Chondrocyte (in vitro differentiated cells): ENCODE measurements around the gene ESPN. TPM values are rescaled to one million over a fixed set of nuclear protein-coding genes. Genes with fewer than 3 reads are reported as not detected.
"Not testable (repeated sequence)": the region's sequence is repeated elsewhere in the genome, so short reads cannot be mapped to it uniquely, and the experiment has no call there.

Experiments used
- DNase-seq: peaks from one replicate; pipeline ENCODE4 v3.0.0; 2021; ENCODE audit warnings: mixed read lengths, low spot score
- H3K27ac Mint-ChIP-seq: one replicate; pipeline ENCODE4 v1.8.0; 2021; ENCODE audit warnings: mild to moderate bottlenecking, moderate library complexity, mixed read lengths; ENCODE audit not compliant: unreplicated experiment
- H3K27me3 Mint-ChIP-seq: 2 replicates; pipeline ENCODE4 v1.8.0; 2021; ENCODE audit warnings: low read depth, mixed read lengths
- H3K36me3 Mint-ChIP-seq: 2 replicates; pipeline ENCODE4 v1.8.0; 2021; ENCODE audit warnings: low read depth, mixed read lengths
- H3K4me1 Mint-ChIP-seq: 2 replicates; pipeline ENCODE4 v1.8.0; 2021; ENCODE audit warnings: low read depth, mild to moderate bottlenecking, mixed read lengths
- H3K4me3 Mint-ChIP-seq: one replicate; pipeline ENCODE4 v1.8.0; 2021; ENCODE audit warnings: mild to moderate bottlenecking, moderate library complexity, mixed read lengths; ENCODE audit not compliant: unreplicated experiment
- H3K9me3 Mint-ChIP-seq: 2 replicates; pipeline ENCODE4 v1.8.0; 2021; ENCODE audit warnings: low read depth, mixed read lengths
- total RNA-seq: library from RNA; stranded (reverse); gene quantifications from 3 replicates; pipeline ENCODE4 v1.2.1, GENCODE V29; 2021
- TF ChIP-seq, protein P1 (sequence below): fragments of 200-600 bp; sonication (generic); IDR thresholded peaks from 2 replicates; pipeline ENCODE4 v1.5.0; 2021; ENCODE audit warnings: antibody characterized with exemption, mild to moderate bottlenecking, moderate library complexity

Gene ESPN
- total RNA-seq, 1 donor from 2014 or later = 0.57 TPM

DNA sequence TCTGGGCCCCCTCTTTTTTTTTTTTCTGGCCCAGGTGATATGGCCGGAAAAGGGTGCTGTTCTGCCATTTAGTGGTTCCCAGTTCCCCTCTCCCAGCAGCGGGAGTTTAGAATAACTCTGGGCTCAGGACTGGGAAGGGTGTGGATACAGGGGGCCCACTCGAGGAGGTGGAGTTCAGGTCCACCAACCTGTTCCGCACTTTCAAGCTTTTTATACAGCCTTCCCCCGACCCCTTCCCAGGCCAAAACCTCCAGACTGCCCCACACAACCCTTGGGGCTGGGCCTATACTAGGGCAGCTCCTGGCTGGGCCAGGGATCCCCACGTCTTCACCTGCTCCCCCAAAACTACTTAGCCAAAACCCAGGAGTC is 66.5 kb downstream of the ESPN start:
- no peaks in the 10 kb centered on the region for H3K9me3 Mint-ChIP-seq
- no peaks in the 10 kb centered on the region for H3K36me3 Mint-ChIP-seq
- peak overlapping the region; percentile 84 for H3K27ac Mint-ChIP-seq
- no peak for DNase-seq
- H3K4me1 Mint-ChIP-seq = peaks cover 49% of the 10 kb centered on the region
- TF ChIP-seq, protein P1, sequence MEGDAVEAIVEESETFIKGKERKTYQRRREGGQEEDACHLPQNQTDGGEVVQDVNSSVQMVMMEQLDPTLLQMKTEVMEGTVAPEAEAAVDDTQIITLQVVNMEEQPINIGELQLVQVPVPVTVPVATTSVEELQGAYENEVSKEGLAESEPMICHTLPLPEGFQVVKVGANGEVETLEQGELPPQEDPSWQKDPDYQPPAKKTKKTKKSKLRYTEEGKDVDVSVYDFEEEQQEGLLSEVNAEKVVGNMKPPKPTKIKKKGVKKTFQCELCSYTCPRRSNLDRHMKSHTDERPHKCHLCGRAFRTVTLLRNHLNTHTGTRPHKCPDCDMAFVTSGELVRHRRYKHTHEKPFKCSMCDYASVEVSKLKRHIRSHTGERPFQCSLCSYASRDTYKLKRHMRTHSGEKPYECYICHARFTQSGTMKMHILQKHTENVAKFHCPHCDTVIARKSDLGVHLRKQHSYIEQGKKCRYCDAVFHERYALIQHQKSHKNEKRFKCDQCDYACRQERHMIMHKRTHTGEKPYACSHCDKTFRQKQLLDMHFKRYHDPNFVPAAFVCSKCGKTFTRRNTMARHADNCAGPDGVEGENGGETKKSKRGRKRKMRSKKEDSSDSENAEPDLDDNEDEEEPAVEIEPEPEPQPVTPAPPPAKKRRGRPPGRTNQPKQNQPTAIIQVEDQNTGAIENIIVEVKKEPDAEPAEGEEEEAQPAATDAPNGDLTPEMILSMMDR = no peak
- H3K4me3 Mint-ChIP-seq = peak overlapping the region; percentile 65
- no peaks in the 10 kb centered on the region for H3K27me3 Mint-ChIP-seq

DNA sequence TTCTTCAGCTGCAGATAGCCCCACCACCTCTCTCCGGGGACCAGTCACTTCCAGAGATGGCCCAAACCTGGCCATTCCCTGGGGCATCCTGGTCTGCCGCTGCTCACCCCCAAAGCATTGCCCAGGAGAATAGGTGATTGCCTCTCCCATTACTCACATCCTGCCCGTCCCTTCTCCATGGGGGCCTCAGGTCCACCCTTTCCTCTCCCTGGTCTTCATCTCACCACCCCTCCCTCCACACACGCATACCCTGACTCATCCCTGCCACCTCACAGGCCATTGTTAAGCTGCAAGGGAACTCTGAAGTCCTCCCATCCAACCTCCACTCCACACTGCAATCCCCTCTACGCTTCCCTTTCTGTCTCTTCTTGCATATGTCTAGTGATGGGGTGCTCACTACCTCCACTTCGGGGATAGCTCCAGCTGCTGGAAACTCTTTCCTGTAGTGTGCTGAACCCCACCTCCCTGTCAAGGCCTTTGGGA is 66.9 kb downstream of the ESPN start, which contains the start of gene PLEKHG5:
TSS of gene PLEKHG5 (minus strand) at position 188 of the 483 bp plus-strand sequence. CDS start 14,096 bp downstream, outside the sequence.
- Mint-ChIP-seq H3K36me3 (no peaks in the 10 kb centered on the region), H3K27ac (peak within 1 kb of the TSS; percentile 84), H3K27me3 (no peaks in the 10 kb centered on the region), H3K4me3 (peak within 1 kb of the TSS; percentile 65), H3K4me1 (peaks cover 49% of the 10 kb centered on the region), H3K9me3 (no peaks in the 10 kb centered on the region)
- no peak for DNase-seq
- TF ChIP-seq, protein P1 = no peak

DNA sequence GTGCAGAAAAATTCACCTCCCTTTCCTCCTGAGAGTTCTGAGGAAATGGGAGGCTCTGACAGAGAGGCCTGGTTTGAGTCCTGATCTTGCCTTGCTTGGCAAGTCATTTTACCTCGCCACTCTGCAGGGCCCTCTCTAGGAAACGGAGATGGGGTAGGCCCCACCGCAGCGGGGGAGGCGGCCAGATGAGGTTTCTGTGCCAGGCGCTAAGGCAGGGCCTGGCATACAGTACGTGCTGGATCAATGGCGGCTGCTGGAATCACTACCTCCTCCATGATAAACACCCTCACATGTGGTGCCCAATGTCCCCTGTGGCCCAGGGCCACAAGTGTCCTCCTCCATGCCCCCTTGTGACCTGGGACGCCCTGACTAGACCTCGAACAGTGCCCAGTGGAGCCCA is 67.4 kb downstream of the ESPN start:
- Mint-ChIP-seq H3K27ac (peak overlapping the region; percentile 84), H3K9me3 (no peaks in the 10 kb centered on the region), H3K4me1 (peaks cover 48% of the 10 kb centered on the region), H3K4me3 (peak overlapping the region; percentile 65), H3K36me3 (no peaks in the 10 kb centered on the region), H3K27me3 (no peaks in the 10 kb centered on the region)
- TF ChIP-seq, protein P1 = no peak
- DNase-seq = no peak

DNA sequence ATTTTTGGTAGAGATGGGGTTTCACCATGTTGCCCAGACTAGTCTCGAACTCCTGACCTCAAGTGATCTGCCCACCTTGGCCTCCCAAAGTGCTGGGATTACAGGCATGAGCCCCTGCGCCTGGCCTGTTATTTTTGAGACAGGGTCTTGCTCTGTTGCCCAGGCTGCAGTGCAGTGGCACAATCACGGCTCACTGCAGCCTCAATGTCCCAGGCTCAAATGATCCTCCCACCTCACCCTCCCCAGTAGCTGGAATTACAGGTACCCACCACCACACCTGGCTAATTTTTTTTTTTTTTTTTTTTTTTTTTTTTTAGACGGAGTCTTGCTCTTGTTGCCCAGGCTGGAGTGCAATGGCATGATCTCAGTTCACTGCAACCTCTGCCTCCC is 69.3 kb downstream of the ESPN start:
- H3K27me3 Mint-ChIP-seq, H3K27ac Mint-ChIP-seq, DNase-seq, H3K9me3 Mint-ChIP-seq, H3K4me3 Mint-ChIP-seq, H3K36me3 Mint-ChIP-seq: not testable (repeated sequence)
- H3K4me1 Mint-ChIP-seq = peaks cover 47% of the 10 kb centered on the region

DNA sequence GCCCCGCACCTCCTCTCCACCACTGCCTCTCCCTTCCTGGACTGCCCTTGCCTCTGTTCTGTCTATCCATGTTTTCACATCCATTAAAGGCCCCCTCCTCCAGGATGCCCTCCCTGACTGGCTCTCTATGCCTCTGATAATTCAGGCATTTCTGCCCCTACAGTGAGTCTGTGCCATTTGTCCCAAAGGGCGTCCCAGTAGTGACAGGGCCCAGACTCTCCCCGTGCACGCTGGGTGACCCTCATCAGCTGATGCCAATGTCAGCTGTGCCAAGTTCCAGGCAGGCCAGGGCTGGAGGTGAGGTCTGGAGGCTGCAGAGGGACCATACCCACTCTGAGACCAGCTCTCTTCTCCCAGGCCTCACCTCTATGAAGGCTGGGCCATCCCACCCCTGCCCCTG is 70.1 kb downstream of the ESPN start:
- Mint-ChIP-seq H3K36me3 (no peaks in the 10 kb centered on the region), H3K9me3 (no peaks in the 10 kb centered on the region), H3K27ac (peak overlapping the region; percentile 0), H3K27me3 (no peaks in the 10 kb centered on the region), H3K4me3 (no peak overlapping the region), H3K4me1 (peaks cover 52% of the 10 kb centered on the region)
- no peak for DNase-seq
- TF ChIP-seq, protein P1 = no peak

DNA sequence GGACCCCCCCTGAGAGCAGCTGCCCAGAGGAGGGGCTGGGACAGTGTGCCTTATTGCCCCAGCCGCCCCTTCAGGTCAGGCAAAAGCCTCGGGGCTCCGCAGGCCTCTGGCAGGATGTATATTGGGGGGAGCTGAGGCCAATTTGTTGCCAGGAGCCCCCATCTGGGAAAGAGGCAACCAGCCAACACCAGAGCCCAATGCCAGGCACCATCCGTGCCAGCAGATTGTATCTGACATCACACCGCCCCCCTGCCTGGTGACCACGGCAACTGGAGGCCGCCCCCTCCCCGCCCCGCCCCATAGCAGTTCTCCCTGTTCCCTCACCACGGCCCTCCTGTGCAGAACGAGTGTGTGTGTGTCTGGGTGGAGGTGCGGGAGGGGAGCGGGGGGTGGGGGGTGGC is 70.5 kb downstream of the ESPN start:
- H3K36me3 Mint-ChIP-seq = no peaks in the 10 kb centered on the region
- H3K27me3 Mint-ChIP-seq = no peaks in the 10 kb centered on the region
- no peak for DNase-seq
- H3K9me3 Mint-ChIP-seq = no peaks in the 10 kb centered on the region
- peaks cover 52% of the 10 kb centered on the region for H3K4me1 Mint-ChIP-seq
- TF ChIP-seq, protein P1 = no peak
- H3K27ac Mint-ChIP-seq = no peak overlapping the region
- no peak overlapping the region for H3K4me3 Mint-ChIP-seq
